NCI-H1417 treated with DMSO at 0.1 percent for 48 hours (cell line): ENCODE results near the gene CAP2.
"Not testable (repeated sequence)": the region's sequence is repeated elsewhere in the genome, so short reads cannot be mapped to it uniquely, and the experiment has no call there.

ENCODE experiments used
- DNase-seq: peaks from one replicate; lab custom pipeline; 2025; lab: John Stamatoyannopoulos, UW

CAP2 gene

DNA sequence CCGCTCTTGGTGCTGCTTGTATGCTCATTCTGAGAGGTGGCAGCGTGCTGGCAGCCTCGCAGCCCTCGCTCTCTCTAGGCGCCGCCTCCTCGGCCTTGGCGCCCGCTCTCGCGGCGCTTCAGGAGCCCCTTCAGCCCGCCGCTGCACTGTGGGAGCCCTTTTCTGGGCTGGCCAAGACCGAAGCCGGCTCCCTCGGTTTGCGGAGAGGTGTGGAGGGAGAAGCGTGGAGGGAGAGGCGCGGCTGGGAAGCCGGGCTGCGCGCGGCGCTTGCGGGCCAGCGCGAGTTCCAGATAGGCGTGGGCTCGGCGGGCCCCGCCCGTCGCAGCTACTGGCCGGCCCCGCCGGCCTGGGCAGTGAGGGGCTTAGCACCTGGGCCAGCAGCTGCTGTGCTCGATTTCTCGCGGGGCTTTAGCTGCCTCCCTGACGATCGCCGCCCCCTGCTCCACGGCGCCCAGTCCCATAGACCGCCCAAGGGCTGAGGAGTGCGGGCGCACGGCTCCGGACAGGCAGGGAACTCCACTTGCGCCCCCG lies 187.2 kb downstream of the CAP2 start:
- no peak for DNase-seq

DNA sequence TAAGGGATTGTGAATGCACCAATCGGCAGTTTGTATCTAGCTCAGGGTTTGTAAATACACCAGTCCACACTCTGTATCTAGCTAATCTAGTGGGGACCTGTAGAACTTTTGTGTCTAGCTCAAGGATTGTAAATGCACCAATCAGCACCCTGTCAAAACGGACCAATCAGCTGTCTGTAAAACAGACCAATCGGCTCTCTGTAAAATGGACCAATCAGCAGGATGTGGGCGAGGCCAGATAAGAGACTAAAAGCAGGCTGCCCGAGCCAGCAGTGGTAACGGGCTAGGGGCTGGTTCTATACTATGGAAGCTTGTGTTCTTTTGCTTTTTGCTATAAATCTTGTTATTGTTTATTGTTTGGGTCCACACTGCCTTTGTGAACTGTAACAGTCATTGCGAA lies 187.9 kb downstream of the CAP2 start:
- not testable (repeated sequence) for DNase-seq

DNA sequence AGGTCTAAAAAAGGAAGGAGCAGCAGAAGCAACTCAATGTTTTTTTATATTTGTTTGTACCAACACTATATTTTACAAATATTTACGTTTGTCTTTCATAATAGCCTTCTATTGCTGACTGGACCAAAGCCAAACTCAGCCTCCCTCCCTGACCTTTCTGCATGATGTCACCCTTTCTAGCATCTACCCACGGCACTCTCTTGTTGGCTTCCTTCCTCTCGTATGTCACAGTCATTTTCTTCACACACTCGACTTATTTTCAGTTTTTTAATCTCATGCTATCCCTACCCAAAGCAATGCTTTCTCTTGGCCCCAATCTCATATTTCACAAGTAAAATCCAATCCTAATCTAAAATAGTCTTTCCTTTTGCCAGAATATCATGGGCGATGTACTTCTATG lies 190.4 kb downstream of the CAP2 start:
- no peak for DNase-seq

DNA sequence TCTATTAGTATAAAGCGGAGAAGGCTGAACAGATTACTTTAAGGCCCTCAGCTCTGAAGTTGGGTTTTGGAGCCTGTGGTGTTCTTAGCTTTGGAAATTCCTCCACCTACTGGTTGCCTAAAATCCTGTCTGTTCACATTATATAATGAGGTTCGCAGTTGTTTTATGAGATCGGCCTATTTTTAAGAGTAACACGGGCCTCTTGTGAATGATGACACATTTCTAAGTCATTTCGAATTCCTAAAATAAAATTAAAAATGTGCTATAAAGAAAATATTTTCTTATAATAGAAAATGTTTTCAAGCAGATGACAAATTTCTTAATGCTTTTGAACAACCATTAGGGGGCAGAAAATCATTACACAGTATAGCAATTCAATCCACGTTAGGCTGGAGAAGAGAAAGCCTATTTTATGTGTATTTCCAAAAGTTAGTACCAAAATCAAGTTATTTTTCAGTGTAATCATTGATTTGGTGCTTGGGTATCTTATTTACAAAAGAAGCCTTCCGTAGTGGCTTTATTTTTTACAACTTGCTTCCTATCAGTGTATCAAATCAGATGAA lies 190.9 kb downstream of the CAP2 start:
- peak; percentile 60 for DNase-seq

DNA sequence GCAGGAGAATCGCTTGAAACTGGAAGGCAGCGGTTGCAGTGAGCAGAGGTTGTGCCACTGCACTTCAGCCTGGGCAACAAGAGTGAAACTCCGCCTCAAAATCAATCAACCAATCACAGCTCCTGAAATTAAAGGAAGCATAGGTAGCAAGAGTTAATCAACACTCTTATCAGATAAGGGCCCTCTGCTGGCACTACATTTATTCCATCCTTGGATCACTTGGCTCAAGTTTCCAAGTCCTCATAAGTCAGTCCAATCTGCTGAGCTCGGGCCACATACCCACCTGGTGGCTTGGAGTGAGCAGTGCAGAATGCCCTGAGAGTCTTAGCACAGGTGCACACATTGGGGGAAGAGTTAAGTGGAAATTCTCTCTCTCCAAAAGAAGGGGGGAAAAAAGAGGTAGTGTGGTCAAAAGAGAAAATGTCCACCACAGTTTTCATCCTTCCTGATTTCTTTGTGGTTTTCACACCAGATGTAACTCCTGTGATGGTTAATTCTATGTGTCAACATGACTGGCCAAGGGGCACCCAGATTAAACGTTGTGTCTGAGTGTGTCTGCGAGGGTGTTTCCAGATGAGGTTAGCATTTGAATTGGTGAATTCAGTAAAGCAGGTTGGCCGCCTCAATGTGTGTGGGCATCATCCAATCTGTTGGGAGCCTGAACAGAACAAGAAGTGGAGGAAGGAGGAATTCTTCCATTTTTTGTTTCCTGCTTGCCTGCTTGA lies 192.5 kb downstream of the CAP2 start:
- DNase-seq: no peak

DNA sequence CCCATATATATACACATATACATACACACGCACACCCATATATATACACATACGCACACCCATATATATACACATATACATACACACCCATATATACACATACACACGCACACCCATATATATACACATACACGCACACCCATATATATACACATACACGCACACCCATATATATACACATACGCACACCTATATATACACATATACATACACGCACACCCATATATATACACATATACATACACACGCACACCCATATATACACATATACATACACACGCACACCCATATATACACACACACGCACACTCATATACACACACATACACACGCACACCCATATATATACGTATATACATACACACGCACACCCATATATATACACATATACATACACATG lies 193.2 kb downstream of the CAP2 start:
- DNase-seq: not testable (repeated sequence)

DNA sequence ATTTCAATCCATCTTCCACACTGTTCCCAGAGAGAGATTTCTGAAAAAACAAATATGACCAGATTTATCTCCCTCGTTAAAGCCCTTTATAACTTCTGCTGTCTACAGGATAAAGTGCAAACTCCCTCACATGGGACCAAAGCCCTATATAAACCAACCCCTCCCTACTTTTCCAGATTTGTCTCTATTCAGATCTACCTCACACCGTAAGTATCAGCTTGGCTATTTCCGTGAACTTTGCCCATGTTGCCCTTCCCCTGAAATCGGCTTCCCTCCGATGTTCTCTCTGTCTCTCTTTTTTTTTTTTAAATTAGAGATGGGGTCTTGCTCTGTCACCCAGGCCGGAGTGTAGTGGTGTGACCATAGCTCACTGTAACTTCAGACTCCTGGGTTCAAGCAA lies 194.6 kb downstream of the CAP2 start:
- no peak for DNase-seq

DNA sequence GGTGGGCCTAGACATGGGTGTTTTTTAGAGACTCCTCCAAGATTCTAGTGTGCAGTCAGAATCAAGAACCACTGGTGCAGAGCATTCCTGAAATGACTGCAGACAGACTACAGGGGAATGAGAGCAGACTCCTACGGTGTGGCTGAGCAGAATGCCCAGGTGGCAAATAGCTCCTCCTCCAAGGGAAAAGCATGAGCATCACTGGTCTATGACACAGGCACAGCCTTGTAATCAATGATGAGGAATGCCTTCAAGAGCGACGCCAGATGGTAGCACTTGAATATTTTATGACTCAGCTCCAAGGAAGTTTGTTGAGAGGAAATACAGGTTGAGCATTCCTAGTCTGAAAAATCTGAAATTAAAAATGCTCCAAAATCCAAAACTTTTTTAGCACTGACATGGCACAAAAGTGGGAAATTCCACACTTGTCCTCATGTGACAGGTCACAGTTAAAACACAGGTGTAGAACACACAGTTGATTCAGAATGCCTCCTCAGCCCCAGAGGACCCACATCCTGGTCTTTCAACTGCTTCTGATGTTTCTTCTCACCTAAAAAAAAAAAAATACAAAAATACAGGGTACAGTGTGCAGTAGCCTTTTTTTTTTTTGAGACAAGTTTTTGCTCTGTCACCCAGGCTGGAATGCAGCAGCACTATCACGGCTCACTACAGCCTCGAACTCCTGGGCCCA lies 196.2 kb downstream of the CAP2 start:
- no peak for DNase-seq

DNA sequence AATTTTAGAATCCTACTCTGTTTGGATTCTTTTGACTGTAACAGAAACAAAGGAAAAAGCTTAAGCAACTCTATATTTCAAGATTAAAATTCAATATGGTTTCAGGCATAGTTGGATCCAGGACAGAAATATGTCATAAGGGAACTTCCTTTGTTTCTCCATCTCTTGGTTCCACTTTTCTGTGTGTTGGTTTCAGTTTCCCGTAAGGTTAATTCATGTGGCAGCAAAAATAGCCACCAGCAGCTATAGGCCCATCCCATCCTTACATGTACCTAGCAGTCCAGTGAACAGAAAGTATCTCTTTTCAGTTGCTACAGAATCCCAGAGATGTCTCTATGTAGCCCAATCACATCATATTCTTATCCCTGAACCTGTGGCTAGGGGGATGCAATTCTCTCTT lies 197.9 kb downstream of the CAP2 start:
- no peak for DNase-seq

DNA sequence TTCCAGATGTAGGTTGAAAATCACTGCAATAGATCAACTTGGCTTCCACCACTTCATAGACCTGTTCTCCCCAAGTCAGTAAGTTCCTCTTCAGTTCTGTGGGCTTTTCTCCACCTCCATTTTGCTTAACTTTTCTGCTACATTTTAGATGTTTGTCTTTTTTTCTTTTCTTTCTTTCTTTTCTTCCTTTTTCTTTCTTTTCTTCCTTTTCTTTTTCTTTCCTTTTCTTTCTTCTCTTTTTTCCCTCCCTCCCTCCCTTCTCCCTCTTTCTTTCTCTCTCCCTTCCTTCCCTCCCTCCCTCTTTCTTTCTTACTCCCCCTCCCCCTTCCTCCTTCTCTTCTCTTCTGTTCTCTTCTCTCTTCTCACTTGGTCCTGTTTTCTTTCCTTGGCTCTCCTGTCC lies 199.9 kb downstream of the CAP2 start:
- no peak for DNase-seq

DNA sequence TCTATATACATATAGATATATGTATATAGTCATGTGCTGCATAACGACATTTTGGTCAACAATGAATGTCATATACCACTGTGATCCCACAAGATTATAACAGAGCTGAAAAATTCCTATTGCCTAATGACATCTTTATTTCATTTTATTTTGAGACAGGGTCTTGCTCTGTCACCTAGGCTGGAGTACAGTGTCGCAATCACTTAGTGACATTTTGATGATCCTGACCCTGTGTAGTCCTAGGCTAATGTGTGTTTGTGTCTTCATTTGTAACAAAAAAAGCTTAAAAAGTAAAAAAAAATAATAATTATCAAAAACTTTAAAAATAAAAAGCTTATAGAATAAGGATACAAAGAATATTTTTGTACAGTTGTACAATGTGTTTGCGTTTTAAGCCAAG lies 202.7 kb downstream of the CAP2 start:
- no peak for DNase-seq

DNA sequence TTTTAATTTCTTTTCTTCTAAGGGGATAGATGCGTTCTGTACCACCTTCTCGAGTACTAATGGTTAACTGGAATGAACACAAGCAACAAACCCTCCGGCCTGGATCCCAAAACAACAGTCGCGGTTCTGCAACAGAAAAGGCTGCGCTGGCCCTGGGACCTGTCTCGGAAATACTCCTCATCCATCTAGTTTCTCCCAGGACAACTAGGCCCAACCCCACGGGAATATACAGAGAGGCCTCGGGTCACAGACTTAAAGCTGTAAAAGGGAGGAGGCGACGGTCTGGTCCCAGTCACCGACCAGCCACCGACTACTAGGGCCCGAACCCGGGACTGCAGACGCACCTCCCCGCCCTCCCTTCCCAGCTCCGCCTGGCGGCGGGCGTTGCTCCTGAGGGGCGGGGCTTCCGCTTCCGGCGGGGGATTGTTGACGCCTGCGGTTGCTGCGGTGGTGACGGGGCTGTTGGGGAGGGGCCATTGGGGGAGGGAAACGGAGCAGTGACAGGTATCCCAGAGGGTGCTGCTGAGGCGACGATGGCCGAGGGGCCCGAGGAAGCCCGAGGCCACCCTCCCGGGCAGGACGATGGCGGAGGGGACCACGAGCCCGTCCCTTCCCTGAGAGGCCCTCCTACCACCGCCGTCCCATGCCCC lies 206.6 kb downstream of the CAP2 start, which contains the start of gene FAM8A1:
TSS of gene FAM8A1 (plus strand) at position 426 of the 650 bp plus-strand sequence. CDS start at position 534, 108 bp downstream.
- DNase-seq: peak; percentile 21

DNA sequence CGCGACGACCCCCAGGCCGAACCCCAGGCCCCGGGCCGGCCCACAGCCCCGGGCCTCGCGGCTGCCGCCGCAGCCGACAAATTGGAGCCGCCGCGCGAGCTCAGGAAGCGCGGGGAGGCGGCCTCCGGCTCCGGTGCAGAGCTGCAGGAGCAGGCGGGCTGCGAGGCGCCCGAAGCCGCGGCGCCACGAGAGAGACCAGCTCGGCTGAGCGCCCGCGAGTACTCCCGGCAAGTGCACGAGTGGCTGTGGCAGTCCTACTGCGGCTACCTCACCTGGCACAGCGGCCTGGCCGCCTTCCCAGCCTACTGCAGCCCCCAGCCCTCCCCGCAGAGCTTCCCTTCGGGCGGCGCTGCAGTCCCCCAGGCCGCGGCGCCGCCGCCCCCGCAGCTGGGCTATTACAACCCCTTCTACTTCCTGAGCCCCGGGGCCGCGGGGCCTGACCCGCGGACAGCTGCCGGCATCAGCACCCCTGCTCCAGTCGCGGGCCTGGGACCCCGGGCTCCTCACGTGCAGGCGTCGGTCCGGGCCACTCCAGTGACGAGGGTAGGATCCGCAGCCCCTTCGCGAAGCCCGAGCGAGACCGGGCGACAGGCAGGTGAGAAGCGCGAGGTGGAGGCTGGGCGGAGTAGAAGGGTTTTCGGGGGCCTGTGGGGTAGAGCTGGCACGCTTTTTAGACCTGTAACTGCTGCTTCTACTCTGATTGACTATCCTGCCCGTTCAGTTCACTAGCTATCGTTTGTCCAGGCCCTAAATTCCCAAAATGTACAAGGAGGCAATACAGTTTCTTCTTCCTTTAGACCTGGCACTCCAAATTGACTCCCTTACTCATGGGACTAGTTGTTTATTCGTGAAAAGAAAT lies 207.4 kb downstream of the CAP2 start:
- no peak for DNase-seq

DNA sequence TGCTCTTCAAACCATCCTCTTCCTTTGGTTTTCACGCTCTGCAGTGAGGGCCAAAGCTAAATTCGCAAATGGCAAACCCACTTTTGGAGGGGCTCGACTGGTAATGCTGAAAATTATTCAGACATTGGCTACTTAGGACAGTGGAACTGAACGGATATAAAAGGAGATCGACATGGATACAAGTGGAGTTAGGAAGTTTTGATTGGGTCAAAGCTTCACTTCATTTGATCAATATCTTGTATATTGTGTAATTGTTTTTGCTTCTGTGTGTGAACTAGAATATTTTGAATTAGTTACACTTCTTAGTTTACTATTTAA lies 207.9 kb downstream of the CAP2 start:
- no peak for DNase-seq

DNA sequence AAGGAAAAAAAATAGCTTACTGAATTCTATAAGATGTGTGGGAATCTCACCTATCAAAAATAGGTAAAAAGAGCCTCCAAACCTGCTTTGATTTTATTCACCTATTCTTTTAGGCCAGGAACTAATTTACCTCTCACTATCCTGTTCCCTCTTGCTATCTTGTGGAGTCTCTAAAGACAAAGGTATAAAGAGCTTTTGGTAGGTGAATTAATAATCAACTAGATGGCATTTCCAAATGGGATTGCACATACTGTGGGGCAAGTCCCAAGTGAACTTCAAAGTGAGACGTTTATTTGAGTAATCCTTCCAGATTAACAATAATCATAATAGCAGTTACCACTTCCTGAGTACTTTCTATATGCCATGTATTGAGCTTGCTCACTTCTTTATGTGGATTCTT lies 209.5 kb downstream of the CAP2 start:
- no peak for DNase-seq

DNA sequence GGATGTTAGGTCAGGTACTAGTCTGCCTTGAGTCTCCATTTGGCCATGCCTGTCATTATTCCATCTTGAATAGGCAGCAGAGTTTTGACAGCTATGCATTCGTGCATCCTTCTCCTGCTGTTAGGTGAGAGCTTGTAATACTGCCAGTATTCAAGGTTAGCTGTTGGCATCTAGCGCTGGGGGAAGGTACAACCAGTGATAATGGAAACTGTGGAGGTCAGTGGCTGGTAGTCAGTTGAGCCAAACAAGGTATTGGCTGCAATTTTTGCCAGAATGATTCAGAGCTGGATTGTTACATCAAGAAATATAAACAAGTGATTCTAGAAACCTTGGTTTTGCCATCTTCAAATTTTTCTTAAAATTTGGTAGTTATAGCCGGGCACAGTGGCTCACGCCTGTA lies 213.2 kb downstream of the CAP2 start:
- no peak for DNase-seq
